GM18508 (cell line): ENCODE measurements around the gene AGBL4.

Experiments
- ATAC-seq: cut with Tn5 transposase; IDR thresholded peaks from one replicate; pipeline ENCODE4 v1.9.1; 2021; ENCODE audit warnings: moderate number of reproducible peaks; ENCODE audit not compliant: insufficient read depth, unreplicated experiment

The AGBL4 gene

DNA sequence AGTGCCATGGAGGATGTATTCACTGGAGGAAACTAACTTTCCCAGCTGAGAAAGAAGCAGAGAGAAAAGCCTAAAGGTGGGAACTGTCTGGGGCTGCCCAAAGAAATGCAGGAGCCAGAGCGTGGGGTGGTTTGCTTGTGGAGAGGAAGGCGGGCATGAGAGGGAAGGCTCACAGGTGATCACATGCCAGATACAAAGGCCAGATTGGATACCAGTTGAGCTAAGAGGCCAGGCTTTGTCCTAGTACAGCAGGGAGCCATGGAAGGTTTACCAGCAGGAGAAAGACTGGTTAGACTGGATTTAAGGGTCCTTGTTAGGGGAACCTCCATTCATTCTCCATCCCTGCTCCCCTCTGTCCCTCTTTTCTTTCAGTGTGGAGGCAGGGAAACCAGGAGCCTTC lies 1313.4 kb downstream of the AGBL4 start:
- ATAC-seq: no peak

DNA sequence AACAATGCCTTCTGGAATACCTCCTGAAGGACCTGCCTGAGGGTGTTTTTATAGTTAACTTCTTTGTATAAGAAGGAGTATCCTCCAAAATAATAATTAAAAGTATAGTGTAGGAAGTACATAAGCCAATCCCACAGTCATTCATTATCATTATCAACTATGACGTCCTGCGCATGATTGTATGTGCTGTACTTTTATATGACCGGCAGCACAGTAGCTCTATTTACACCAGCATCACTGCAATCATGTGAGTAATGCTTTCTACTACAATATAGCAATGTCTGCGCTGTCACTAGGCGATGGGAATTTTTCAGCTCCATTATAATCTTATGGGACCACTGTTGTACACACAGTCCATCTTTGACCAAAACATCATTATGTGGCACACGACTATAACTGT lies 1319.0 kb downstream of the AGBL4 start:
- ATAC-seq: no peak

DNA sequence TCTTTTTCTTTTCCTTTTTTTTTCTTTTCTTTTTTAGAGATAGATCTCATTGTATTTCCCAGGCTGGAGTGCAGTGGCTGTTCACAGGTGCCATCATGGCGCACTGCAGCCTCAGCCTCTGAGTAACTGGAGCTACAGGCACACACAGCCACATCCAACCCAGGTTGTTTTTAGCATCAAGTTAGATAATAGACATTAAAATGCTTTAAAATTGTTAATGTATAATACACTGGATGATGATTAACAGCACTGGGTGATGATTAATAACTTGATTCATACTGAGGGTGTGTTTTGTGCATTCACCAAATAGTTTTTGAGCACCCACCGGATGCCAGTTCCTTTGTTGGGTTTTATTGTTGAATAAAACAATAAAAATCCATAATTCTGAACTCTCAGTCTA lies 1322.3 kb downstream of the AGBL4 start:
- ATAC-seq: no peak

DNA sequence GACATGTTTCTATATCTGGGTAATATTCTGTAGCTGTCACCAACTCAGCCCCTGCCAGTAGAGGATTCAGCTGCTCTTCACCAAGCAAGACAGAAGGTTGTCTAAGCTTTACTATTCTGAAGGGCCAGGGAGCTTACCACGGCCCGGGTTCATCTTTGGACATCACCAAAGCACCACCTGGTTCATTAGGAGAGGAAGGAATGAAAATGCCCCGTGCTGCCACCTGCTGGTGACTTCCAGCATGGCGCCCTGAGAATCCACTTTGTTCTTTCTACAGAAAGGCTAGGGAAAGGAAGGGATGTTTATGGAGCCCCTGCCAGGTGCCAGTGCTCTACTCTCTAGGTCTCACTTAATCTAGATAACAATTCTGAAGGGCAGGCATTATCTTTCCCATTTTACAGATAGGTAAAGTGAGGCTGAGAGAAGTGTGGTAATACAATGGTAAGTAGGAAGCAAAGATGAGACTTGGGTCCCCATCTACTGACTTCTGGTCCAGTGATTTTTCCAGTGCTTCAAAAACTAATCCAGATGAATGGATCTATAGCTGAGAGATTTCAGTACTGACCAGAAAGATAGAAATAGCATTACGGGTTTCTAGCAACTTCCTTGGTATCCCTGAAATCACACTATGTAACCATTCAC lies 1326.6 kb downstream of the AGBL4 start:
- ATAC-seq: no peak

DNA sequence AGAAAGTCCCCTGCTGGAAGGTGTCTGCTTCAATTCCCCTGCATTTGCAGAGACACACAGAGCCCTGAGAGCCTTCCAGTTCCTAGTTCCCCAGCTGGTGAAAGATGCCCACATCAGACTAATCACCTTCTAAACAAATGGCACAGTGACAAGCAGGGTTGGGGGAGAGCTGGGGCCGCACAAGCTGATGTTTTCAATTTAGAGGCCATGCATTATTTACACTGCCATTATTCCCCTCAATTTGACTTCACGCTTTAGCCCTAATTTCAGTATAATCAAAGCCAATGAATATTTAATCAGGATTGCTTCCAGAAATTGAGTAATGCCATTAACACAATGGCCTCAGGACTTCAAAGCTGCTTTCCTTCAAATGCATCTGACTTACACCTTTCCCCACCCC lies 1328.6 kb downstream of the AGBL4 start:
- no peak for ATAC-seq

DNA sequence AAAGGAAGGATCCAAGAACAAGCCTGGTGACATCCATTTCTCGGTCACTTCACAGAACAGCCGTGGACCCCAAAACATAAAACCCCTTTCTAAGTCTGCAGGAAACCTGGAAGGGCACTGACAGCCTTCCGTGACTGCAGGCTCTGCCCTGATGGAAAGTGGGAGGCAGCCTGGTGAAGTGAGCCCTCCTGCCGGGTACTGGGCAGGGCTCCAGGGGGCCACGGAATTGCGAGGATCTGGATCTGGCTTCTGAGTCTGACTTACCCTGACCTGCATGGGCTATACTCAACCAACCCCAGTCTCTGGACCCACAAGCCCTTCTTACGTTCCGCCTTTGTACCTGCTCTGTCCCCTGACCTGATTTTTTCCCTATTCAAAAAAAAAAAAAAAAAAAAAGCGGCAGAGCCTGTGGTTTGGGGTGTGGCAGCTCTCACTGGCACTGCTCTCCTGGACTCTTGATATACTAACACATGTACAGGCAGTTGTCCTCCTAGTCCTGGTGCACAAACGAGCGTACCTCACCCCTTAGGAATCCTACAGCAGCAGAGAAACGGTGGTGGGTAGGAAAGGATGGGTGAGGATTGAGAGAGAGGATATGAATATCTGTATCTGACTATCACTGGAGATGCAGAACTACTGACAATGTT lies 1330.0 kb downstream of the AGBL4 start:
- ATAC-seq: no peak

DNA sequence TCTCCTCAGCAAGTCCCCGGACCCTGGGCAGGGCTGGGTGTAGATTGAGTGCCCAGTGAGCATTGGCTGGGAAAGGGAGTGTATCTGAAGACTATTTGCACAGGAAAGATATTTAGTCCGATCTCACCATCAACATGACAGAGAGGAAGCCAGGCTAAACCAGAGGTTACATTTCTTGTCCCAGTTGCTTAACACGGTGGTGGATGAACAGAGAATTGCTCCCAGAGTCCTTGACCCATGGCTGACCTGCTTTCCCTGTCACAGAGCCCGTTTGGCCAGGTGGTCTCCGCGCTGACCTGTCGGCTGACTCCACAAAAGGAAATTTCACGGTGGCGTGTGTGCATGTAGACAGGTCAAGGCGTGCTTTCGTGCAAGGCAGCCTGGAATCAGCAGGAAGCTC lies 1330.6 kb downstream of the AGBL4 start:
- no peak for ATAC-seq

DNA sequence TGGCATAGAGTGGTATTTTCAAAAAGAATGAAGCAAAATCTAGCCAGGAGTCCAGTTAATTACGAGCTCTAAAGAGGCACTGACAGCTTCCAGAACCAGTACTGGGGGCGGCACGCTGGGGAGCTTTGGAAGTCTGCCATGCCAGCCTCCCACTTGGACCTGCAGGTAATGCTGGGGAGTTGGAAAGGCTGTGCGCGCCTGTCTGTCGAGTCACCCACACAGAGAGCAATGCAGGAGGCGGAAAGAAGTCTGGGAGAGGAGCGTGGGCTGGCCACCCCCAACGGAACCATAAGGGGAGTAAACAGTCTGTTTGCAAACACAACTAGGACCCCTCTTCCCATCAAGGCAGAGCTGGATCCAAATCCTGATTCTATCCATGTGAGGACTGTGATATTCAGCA lies 1331.5 kb downstream of the AGBL4 start:
- ATAC-seq: no peak

DNA sequence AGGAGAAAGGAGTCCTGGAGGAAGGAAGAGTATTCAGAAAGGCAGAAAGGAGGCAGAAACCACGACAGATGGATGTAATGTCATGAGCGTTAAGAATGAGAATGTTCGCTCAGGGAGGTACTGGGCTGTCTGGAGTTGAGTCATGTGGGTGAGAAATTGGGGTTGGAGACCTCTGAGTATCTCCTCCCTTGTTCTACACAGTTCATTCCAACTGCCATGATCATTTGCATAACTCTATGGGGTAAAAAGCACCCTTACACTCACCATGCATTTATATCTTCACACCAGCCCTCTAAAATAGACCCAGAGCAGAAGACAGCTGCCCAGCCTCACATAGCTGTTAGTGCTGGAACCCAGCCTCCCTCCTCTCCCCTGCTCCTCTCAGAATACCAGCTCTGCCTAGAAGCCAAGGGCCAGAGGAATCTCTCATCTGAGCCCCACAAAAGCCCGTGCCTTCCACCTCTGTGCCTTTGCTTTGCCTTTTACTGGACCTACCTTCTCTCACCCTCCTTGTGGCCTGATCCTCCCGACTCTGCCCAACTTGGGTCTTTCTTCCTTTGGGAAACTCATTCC lies 1332.2 kb downstream of the AGBL4 start:
- peak; percentile 51 for ATAC-seq

DNA sequence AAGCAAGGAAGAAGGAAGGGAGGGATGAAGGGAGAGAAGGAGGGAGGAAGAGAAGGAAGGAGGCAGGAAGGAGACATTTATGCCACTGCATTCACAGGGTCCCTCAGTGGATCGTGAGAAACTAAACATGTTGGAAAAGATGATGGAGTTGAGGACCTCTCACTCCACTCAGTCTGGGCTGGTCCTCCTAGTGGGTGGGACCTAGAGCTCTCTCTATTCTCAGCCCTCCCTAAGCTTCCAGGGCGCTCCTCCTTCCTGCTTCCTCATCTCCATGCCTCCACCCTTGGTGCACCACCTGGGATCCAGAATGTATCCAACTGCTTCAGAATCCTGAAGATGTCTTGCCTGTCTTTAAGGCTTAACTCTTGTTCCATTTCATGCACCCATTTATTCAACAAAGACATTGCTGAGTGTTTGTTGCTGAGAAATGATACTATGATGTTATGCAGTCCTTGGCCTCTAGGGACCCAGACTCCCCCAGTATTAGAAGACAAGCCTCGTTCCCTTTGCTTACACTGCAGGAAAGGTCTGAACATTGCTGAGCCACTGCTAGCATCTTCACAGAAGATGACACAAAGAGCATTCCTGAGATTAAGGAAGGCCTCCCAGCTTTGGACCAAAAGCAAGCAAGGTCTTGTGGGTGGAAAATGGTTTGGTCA lies 1335.5 kb downstream of the AGBL4 start:
- peak; percentile 60 for ATAC-seq

DNA sequence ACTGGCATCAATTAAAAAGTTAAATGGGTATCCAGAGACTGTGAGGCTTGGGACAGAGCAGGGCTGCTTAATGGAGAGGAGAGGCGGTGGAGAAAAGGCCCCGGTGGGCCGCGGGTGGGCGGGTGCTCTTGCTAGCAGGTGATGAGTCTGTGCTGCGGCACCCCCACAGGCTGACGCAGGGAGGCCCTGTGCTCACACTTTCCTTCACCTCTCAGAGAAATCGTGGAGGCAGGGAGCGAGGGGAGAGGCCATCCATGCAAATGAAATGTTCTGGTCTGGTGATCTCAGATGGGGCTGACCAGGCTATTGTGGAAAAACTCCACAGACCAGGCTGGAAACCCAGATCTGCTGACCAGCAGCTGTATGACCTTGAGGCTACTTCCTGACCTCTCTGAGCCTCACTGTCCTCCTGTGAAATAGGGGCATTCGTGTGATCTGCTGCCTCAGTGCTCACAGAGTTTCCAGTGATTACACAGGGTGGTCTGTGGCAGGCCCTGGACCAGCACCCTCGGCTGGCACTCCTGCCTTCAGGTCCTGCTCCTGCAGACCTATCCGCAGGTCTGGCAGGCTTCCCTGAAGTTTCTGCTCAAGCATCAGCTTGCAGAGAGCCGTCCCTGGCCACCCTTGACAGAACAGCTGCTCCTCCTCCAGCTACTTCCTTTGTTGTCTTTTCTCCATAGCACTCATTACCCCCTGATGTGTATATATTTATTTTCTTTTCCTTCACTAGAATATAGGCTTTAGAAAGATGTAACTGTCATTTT lies 1336.3 kb downstream of the AGBL4 start:
- no peak for ATAC-seq

DNA sequence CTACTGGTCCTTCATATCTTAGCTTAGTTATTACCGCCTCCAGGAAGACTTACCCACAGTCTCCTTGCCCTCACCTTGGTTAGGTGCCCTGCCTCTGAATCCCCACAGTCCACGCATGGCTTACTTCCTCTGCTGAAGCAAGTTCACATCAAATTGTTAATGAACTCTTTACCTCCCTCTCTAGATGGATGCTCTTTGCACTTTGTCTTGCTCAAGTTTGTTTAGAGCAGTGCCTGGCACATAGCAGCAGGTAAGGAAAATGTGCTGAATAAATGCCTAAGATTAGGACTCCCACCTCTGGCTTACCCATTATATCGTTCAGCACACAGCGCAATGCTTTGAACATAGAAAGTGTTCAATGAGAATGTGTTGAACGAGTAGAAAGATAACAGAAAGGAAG lies 1337.6 kb downstream of the AGBL4 start:
- no peak for ATAC-seq

DNA sequence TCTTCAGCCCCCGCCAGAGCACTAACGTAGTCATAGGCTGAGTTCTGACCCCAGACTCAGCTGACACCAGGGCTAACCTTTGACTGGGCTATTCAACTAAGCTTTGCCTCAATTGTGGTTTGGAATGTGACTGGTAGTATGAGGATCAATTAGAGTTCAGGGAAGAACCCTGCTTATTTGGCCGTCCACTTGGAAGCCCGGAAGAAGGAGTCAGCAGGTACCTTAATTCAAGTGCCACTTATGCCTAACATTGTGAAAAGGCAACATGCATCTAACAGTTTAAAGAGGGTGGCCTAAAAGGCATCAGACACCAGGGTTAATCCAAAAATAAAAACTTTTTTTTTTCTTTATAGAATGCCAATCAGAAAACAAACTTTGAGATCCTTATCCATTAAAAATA lies 1339.4 kb downstream of the AGBL4 start:
- no peak for ATAC-seq

DNA sequence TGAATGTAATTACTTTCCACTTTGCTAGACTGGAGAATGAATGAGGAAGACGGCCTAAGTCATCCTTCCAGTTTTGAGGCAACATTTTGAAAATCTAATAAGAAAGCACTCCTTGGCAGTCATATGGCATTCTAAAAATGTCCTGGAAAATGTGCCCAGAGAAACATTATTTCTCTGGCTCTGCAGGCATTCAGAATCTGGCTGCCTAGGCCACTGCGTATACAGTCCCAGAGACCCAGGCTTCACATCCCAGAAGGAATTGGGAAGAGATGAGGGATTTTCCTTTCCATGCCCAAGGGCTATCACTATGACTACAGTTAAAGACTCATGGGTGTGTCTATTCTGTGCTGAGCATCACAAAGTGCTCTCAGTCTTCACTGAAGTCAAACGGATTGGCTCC lies 1339.9 kb downstream of the AGBL4 start:
- no peak for ATAC-seq

DNA sequence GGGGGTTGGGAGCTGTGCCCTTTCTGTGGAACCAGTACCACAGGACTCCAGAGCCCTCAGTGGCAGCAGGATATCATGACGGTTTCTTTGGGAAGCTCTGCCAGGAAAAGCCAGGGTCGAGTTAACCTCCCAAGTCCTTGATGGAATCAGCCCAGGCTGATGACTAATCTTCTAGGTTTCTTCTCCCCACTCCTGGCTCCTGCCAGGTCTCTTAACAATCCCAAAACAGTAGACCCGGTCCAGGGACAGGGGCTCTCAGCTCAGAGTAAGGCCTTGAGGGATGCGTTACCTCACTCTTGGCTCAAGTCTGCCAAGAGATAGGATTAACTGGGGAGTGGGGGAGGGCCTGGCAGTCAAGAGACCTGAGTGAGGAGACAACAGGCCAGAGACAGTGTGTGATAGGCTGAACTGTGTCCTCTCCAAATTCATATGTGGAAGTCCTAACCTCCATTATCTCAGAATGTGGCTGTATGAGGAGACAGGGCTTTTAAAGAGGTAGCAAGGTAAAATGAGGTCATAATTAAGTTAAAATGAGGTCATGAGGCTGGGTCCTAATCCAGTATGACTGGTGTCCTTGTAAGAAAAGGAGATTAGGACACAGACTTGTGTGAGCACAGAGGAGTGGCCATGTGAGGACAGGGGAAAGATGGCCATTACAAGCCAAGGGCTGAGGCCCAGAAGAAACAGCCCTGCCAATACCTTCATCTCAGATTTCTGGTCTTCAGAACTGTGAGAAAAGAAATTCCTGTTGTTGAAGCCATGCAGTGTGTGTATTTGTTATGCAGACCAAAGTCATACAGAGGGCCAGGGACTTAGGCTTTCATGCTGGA lies 1342.1 kb downstream of the AGBL4 start:
- ATAC-seq: no peak

DNA sequence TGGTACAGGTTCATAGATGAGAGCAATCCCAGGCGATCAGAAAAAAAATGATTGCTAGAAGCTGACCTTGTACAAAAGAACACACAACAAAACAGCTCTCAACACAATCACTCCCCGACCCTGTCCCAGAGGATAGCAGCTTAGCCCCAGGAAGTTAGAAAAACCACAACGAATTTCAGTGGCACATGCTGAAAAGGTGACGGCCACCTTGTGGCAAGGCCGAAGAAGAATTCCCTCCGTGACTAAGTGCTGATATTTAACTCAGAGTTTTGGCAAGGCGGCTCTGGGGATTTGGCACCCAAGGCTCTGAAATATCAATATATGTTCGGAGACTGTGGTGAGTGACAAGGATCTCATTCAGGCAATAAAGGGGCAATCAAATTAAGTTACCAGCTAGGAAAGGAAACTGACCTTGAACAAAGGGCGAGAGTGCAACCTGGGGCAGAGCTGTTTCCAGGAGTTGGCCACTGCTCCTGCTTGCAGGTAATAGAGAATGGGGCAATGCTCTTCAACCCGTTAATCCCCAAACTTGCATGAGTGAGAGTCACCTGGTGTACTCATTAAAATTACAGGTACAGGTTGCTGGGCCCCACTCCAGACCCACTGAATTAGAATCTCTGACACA lies 1343.2 kb downstream of the AGBL4 start:
- ATAC-seq: no peak

DNA sequence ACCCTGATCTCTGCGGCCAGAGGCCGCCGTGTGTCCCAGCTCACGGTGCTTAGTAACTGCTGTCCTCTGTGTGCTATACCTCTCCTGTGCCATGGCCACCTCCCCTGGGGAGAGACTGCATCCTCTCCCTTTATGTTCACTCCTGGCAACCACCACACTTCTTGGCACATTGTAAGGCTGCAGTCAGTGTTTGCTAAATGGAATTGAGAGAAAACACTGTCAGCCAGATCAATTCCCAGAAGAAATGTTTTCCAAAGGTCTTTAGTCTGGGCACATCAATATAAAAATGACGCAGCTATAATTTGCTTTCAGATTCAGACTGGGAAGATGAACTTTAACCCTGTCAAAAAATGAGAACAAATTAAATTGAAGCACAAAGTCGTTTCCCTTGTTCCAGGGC lies 1343.9 kb downstream of the AGBL4 start:
- no peak for ATAC-seq

DNA sequence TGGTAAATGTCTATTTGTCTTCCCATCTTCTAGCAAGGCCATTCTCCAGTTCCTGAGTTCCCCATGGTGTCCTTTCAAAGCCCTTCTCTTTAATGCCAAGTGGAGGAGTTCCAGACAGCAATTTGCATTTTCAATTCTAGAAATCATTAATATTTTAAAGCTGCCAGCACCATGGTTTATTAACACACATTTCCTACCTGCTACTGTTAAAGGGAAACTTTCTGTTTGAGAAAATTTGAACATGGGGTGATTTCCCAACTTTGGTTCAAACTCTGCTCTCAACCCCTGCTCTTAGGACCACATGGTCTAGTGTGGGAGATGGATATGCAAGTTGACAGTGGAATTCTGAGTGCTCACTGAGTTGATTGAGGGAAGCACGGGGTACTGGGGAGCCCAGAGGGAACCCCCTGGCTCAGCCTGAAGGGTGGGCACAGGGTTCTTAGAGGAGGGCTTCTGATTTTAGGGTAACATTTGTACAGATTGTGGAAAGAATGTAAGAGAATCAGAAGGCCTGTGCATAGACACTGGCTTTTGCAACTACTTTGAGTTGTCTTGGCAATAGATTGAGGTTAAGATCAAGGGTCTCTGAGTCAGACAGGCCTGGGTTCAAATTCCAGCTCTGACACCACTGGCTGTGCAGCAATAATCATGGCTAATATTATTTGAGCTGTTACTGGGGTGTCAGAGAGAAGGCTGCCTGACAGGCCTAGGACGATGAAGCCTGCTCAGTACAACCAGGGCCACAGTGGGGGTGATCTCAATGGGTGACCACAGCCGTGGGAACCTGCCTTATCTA lies 1344.8 kb downstream of the AGBL4 start:
- ATAC-seq: peak; percentile 52
